ENCODE results near the gene NKAIN2.

NKAIN2 gene

GRCh38 chr6:124002377-124003081, 198.9 kb downstream of the NKAIN2 start (continued):
- TF ChIP-seq PRDM2 (tag by site-specific recombination; IDR thresholded peaks at IDR 0.05; ENCODE audit: borderline replicate concordance) (no peak), ZNF26 (tag by site-specific recombination; IDR thresholded peaks at IDR 0.05) (no peak), TRIM28 (IDR thresholded peaks at IDR 0.05; ENCODE audit: borderline replicate concordance, low read length) (no peak), ZNF404 (tag by site-specific recombination; IDR thresholded peaks at IDR 0.05) (no peak), ZFP69B (tag by site-specific recombination; IDR thresholded peaks at IDR 0.05) (no peak), ZBTB11 (tag by site-specific recombination; conservative IDR thresholded peaks at IDR 0.05; ENCODE audit: low read depth) (no peak), ZNF24 (tag by site-specific recombination; IDR thresholded peaks at IDR 0.05) (no peak), ZNF792 (tag by site-specific recombination; IDR thresholded peaks at IDR 0.05) (no peak)

- no peak overlapping the region for H3K27ac ChIP-seq (ENCODE audit: extremely low read depth, low read depth, low read length)
- no peak overlapping the region for H3K4me3 ChIP-seq (ENCODE audit: low read depth, low read length)
- CTCF ChIA-PET: no interaction called here
- TF ChIP-seq TRIM28 (IDR thresholded peaks at IDR 0.05; ENCODE audit: borderline replicate concordance, low read length) (no peak), ZNF785 (tag by site-specific recombination; IDR thresholded peaks at IDR 0.05) (no peak), ZFP37 (tag by site-specific recombination; IDR thresholded peaks at IDR 0.05) (no peak), PRDM1 (tag by site-specific recombination; IDR thresholded peaks at IDR 0.05) (no peak), ZNF335 (tag by site-specific recombination; conservative IDR thresholded peaks at IDR 0.05) (no peak), ZNF404 (tag by site-specific recombination; IDR thresholded peaks at IDR 0.05) (no peak), GLI4 (tag by site-specific recombination; IDR thresholded peaks at IDR 0.05) (no peak), ZNF391 (tag by site-specific recombination; IDR thresholded peaks at IDR 0.05; ENCODE audit: borderline replicate concordance, low read depth) (no peak), SP7 (tag by site-specific recombination; IDR thresholded peaks at IDR 0.05) (no peak), ZNF362 (tag by site-specific recombination; IDR thresholded peaks at IDR 0.05) (no peak), AEBP2 (tag by site-specific recombination; IDR thresholded peaks at IDR 0.05; ENCODE audit: borderline replicate concordance) (no peak)
- peaks cover 12% of the 10 kb centered on the region for H3K4me1 ChIP-seq (ENCODE audit: control insufficient read depth, insufficient read depth, low read length)
- H3K36me3 ChIP-seq (ENCODE audit: control insufficient read depth in 2 of 2, insufficient read depth in 1 of 2, low read length in 2 of 2): no peaks in the 10 kb centered on the region
- H3K9me3 ChIP-seq (ENCODE audit: control insufficient read depth, insufficient read depth, low read depth, low read length): no peaks in the 10 kb centered on the region
- POLR2A ChIA-PET: no interaction called here
Measured at GRCh38 chr6:124007266-124007665, 203.6 kb downstream of the NKAIN2 start.
